Measurements from ENCODE around the gene RFC2. TPM values are rescaled to one million over a fixed set of nuclear protein-coding genes. Genes with fewer than 3 reads are reported as not detected.

RFC2 gene
- total RNA-seq, 1 donor from 2014 or later: 18.5 TPM

GRCh38 chr7:74194686-74195085 lies 59.5 kb downstream of the RFC2 start:
- DNase-seq (no peak), ATAC-seq (no peak)
- intact Hi-C loops (cut with DNase I): no loop called here
- Histone ChIP-seq H3K4me3 (no peak overlapping the region), H3K36me3 (peaks cover 76% of the 10 kb centered on the region), H3K4me1 (no peaks in the 10 kb centered on the region), H3K27me3 (ENCODE audit: low read depth) (no peaks in the 10 kb centered on the region), H3K9me3 (no peaks in the 10 kb centered on the region), H3K27ac (no peak overlapping the region)
- no peak for TF ChIP-seq CTCF (IDR thresholded peaks at IDR 0.05)

DNA sequence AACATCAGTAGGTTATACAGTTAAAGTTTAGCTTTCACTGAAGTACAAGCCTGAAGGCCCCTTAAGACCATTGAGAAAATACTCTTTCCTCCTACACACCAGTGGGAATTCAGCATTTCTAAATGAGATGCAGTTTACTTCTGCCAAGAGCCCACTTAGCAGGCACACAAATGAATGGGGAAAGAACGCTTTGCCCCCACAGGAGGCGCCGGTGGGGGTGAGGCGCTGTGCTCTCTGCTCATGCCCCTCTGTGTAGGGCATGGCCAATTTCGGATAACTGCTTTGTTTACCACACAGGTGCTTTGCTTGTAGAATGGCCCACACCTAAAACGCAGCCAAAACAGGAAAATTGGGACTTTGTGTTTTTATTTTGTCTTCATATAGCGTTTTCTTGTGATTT lies 60.3 kb downstream of the RFC2 start:
- Histone ChIP-seq H3K36me3 (peaks cover 83% of the 10 kb centered on the region), H3K27ac (no peak overlapping the region), H3K9me3 (no peaks in the 10 kb centered on the region), H3K4me3 (no peak overlapping the region), H3K27me3 (ENCODE audit: low read depth) (no peaks in the 10 kb centered on the region), H3K4me1 (peaks cover 1% of the 10 kb centered on the region)
- no peak for TF ChIP-seq CTCF (IDR thresholded peaks at IDR 0.05)
- no peak for DNase-seq
- no peak for ATAC-seq
- intact Hi-C loops (cut with DNase I): no loop called here

- DNase-seq: no peak
- H3K36me3 ChIP-seq: peaks cover 92% of the 10 kb centered on the region
These were observed 61.1 kb downstream of the RFC2 start for GRCh38 chr7:74193054-74193453.

DNA sequence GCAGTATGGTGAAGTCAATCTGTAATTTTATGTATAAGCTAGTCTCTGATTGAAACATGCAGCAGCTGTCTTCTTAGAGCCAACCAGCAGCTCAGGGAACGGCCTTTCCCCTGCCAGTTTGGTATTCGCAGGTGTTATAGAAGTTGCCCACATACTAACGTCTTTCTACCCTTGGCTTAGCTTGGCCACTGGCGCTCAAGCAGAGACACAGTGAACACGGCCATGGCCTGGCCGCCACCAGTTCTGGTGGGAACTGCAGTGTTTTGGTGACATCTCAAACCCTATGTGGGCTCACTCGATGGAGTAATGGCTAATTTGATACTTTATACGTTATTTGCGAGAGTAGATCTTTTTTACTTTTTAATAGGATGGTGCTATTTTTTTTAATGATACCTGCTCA lies 63.0 kb downstream of the RFC2 start:
- H3K4me3 ChIP-seq: no peak overlapping the region
- intact Hi-C loops (cut with DNase I): no loop called here
- no peak for ATAC-seq
- no peak overlapping the region for H3K27ac ChIP-seq
- H3K36me3 ChIP-seq: peaks cover 93% of the 10 kb centered on the region
- TF ChIP-seq CTCF (IDR thresholded peaks at IDR 0.05): no peak
- H3K9me3 ChIP-seq: no peaks in the 10 kb centered on the region
- no peaks in the 10 kb centered on the region for H3K27me3 ChIP-seq (ENCODE audit: low read depth)
- peaks cover 27% of the 10 kb centered on the region for H3K4me1 ChIP-seq
- no peak for DNase-seq

More at GRCh38 chr7:74193054-74193453, 61.1 kb downstream of the RFC2 start:
- no peak for TF ChIP-seq CTCF (IDR thresholded peaks at IDR 0.05)
- H3K4me1 ChIP-seq: peaks cover 10% of the 10 kb centered on the region
- H3K9me3 ChIP-seq: no peaks in the 10 kb centered on the region
- H3K4me3 ChIP-seq: no peak overlapping the region
- H3K27me3 ChIP-seq (ENCODE audit: low read depth): no peaks in the 10 kb centered on the region
- ATAC-seq: no peak
- intact Hi-C loops (cut with DNase I): no loop called here
- no peak overlapping the region for H3K27ac ChIP-seq

DNA sequence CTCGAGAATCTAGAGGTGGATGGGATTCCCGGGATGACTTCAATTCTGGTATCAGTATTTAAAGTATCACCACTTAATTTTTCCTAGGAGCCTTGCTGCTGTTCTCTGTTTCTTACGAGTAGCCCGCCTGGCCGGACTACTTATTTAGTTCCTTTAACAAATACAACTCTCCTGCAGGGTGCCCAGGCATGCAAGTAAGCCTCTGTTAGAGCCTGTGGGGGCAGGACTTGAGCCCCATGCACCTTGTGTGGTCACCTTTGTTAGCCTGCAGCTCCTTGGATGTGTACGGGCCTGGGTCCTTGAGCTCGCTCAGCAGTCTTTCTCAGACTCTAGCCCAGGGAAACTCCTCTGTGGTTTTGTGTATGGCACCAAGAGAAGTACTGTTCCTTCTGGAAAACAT lies 63.9 kb downstream of the RFC2 start:
- intact Hi-C loops (cut with DNase I): no loop called here
- H3K9me3 ChIP-seq: no peaks in the 10 kb centered on the region
- no peaks in the 10 kb centered on the region for H3K27me3 ChIP-seq (ENCODE audit: low read depth)
- H3K4me1 ChIP-seq: peaks cover 37% of the 10 kb centered on the region
- TF ChIP-seq CTCF (IDR thresholded peaks at IDR 0.05): no peak
- ATAC-seq: no peak
- H3K27ac ChIP-seq: no peak overlapping the region
- H3K4me3 ChIP-seq: no peak overlapping the region
- DNase-seq: no peak
- peaks cover 86% of the 10 kb centered on the region for H3K36me3 ChIP-seq

All from lower lobe of right lung (tissue), 2 donors.